Measurements from ENCODE around the gene YBEY.

GRCh38 chr21:46252840-46253239 lies 33.3 kb upstream of the YBEY start:
- TF ChIP-seq CTCF (IDR thresholded peaks at IDR 0.05) = no peak
- TF ChIP-seq EP300 (IDR thresholded peaks at IDR 0.05) = no peak

Measured in ovary (tissue), 3 donors.